Thyroid gland (tissue), 4 donors: ENCODE measurements around the gene ELAVL4.

ENCODE experiments used
- CTCF ChIP-seq, 6 experiments: fragments of 200-600 bp in 3 of 6; fragments of 450-650 bp in 3 of 6; sonication (generic) in 3 of 6; IDR thresholded peaks; one replicate each; pipeline ENCODE4 v1.5.1; 2016 to 2019; ENCODE audit warnings: antibody characterized with exemption in 6 of 6, mild to moderate bottlenecking in 2 of 6, inconsistent platforms in 1 of 6, moderate library complexity in 1 of 6
- POLR2A ChIP-seq, 2 donors: fragments of 450-650 bp; IDR thresholded peaks; one replicate each; pipeline ENCODE4 v1.6.1; 2017; ENCODE audit warnings: antibody characterized with exemption in 2 of 2, mild to moderate bottlenecking in 2 of 2, moderate library complexity in 1 of 2

- TF ChIP-seq CTCF (IDR thresholded peaks at IDR 0.05): no peak
- no peak for TF ChIP-seq POLR2A (IDR thresholded peaks at IDR 0.05)
Observed at GRCh38 chr1:50174101-50174500, 65.4 kb downstream of the ELAVL4 start.
